Measurements from ENCODE around the gene AGPAT3.

Gene AGPAT3

GRCh38 chr21:43983390-43983789 is 118.4 kb downstream of the AGPAT3 start:
- DNase-seq, result no peak

DNA sequence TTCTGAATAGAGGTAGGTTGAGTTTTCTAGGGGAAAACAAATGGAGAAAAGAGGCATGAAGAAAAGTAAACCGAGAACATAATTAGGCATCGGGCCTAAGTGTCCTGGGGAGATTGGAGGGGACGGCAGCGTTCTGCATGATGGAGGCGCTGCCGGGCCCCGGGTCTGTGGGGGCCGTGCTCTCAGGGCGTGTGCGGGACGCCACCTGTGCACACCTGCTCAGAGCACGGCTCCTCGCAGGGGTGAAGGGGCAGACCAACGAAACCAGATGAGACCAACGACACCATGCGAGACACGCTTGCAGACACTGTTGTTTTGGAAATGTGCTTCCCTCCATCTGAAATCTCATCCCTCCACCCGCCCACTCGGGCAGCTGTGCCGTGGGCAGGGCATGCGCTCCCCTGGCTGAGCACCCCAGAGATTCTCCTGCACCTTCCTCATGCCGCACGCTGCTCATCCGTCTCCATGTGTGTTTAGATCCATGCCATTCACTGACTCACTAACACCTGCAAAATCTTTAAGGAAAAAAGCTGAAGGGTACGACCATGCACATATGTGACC is 118.9 kb downstream of the AGPAT3 start:
- no peak for DNase-seq

DNA sequence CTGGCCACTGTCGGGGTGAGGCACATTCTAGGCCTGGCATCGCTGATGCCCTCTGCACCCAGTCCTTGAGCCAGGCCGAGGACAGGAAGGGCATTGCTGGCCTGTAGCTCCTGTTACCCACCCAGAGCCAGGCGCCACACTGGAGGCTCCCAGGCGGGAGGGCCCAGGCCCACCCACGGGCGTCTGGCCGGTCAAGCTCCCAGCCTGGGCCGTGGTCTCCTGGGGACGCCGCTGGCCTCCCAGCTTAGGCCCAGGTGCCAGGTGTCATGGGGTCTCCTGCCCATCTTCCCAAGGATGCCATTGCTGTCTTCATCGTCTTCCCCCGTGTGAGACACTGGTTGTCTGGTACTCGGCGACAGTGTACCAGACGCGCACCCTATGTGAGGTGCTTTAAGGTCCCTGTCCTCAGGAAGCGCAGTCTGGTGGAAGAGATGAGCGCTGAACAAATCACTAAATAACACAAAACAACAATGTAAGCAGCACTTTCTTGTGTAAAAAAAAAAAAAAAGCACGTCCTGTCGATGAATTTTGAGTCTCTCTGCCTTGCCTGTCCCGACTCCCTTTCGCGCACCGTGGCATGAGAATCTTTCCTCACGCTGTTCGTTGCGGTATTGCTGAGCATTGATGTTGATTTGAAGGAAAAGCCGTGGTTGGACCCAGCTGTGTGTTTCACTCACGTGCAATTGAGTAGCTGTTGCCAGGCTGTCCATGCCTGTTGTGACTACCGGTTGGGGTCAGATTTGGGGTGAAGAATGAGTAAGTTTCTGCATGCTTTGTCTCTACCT is 120.1 kb downstream of the AGPAT3 start:
- DNase-seq, result no peak

DNA sequence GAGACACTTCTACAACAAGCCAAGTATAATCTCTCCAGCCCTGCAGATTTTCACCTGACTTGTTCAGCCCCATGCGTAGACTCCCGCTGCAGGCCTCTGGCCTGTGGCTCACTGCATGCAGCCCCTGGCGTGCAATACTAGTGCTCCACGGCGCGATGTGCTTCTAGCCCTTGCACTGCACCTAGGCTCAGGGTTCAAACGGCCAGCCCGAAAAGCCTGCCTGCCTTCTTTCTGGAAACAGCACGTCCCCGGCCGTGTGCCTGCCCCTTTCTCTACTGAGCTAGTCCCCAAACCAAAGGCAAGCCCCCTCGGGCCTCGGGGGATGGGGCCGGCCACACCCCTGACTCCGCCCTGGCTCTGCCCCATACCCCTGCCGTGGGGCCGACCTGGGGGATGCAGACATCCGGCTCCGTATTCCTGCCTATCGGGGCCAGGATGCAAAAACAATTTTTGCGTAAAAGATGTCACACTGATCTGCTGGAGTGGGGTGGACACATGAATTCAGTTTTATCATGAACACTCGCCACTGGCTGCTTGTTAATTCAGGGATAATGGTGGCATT is 120.7 kb downstream of the AGPAT3 start:
- no peak for DNase-seq

GRCh38 chr21:43986544-43987451 is 121.8 kb downstream of the AGPAT3 start:
- no peak for DNase-seq

DNA sequence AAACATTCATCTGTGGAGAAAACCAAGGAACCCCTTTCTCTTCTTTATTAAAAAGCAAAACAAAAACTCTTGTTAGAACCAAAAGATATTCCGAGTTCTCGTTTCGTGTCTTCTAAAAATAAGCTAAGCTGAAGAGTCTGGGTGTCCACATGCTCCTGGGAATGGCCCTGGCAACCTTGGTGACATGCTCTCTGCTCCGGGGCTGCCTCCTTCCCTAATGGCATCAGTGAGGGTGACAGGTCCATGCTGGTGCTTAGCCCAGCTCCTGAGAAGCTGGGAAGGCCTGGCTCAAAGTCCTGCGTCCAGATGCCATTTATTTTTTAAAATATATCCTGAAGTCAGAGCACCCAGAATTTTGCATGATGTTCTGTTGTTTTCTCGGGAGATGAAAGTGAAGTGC is 122.5 kb downstream of the AGPAT3 start:
- no peak for DNase-seq

- DNase-seq, result no peak
Observed at GRCh38 chr21:43988016-43988415, 123.0 kb downstream of the AGPAT3 start.

DNA sequence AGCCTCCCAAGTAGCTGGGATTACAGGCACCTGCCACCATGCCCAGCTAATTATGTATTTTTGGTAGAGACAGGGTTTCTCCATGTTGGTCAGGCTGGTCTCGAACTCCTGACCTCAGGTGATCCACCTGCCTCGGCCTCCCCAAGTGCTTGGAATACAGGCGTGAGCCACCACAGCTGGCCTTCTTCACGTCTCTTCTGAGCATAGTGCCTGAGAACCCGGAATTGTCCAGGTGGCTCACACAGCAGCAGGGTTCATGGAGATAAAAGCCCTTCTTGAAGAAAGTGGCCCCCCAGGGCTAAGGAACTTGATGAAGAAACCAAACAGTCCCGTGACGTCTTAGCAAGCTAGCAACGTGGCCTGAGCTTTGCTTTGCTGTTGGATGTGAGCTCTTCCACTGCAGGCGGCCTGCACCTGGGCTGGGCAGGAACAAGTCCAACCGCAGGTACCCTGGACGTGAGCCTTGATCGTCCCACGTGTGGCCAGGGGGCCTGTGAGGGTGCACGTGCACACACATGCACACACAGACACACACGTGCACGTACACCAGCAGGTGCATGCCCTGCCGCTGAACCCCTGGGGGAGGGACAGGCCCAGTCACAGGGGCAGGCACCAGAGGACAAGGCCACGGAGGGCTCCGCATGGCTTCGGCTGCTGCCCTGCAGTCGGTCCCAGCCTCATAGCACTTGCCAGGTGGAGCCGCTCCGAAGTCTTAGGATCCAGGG is 123.6 kb downstream of the AGPAT3 start:
- no peak for DNase-seq

DNA sequence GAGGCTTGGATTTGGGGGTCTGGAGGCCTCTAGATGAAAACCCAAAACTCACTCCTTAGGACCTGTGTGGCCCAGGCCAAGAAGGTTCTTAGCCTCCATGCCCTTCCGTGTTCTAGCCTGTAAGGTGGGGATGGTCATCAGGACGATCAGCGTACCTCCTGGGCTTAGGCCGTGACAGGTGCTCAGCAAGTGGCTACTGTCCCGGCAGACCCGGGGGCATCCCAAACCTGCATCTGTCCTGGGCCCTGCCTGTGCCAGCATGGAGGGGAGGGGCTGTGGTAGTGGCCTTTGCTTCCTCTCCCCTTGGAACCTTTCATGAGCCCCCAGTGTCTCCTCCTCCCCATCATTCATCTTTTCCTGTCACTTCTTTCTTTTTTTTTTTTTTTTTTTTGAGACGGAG is 124.4 kb downstream of the AGPAT3 start:
- DNase-seq, result no peak

DNA sequence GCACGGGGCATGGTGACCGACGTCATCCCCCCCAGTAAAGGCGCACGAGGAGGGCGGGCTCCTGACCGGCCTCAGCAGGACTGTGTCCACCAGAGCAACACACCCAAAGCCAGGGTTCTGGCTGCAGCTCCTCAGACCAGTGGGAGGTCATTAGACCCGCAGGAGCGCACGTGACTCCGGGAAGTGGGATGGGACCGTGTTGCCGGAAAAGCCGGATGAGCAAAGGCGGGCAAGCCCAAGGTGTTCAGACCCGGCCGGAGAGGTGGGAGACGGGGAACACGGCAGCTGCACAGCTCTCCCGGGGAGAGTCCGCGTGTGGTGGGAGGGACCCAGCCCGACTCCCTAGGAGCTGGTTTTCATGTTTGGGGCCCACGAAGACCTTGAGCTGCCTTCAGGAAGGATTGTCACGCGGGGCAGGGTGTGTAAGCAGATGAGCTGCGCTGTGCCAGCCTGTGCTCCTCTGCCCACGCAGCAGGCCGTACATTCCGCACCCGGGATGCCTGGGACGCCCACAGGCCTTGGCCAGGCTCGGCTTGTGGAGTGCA is 126.5 kb downstream of the AGPAT3 start:
- DNase-seq, result no peak

GRCh38 chr21:43992121-43992520 is 127.1 kb downstream of the AGPAT3 start:
- DNase-seq, result no peak

DNA sequence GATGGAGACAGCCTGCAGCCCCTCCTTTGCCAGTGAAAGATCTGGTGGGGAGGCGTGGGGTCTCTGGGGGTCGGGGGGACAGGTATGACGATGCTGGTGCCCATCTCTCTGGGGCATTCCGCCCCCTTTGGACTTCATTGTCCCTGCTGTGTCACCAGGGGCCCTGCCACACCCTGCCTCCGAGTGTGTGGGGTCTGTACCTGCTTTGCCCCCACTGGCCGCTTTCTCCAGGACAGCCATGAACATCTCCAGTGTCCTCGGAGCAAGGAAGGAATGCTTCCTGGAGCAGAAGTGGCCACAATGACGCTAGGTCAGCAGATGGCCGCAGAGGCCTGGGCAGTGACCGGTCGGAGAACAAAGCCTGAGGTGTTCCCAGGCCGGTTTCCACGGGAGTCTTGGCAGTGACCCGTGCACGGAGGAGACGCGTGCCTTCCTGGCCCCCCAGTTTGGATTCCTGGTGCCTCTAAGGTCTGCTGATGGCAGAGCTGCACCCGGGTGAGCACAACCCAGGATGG is 128.5 kb downstream of the AGPAT3 start:
- DNase-seq, result no peak

DNA sequence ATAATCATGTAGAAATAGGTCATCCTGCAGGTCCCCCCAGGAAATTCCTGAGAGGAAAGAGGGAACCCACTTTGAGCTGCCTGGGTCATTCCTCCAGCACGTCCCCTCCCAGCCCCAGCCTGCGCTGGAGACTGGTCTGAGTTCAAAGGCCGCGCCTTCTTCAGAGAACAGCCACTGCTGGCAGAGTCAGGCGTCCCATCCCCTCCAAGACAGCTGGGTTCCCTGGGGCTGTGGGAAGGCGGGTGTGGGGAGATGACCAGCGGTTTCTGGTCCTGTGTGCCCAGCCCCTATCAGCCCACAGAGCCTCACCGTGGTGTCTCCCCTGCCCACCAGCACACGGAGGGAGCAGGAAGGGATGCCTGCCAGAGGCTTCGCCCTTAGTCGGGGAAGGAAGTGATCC is 129.1 kb downstream of the AGPAT3 start:
- no peak for DNase-seq

GRCh38 chr21:43994646-43995045 is 129.6 kb downstream of the AGPAT3 start:
- DNase-seq, result no peak

DNA sequence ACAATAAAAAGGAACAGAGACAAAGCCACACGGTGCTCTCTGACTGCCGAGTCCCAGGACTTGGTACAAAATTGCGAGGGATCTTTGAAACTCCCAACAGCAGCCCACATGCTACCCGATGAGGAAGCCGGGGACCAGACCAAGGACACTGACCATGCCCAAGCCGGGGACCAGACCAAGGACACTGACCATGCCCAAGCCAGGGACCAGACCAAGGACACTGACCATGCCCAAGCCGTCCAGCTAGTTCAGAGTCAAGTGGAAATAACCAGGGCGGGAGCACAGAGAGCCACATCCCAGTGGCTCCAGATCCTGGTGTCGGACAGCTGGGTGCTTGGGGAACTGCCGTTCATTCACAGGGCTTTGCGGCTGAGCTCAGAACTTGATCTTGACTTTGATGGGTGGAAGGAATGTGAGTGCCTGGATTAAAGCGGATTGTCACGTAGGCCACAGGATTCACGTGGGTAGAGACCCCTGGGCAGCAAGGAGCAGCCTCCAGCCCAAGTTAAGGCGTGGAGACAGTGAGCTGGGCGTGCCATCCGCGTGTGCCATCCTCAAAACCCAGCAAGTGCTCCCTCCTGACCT is 130.6 kb downstream of the AGPAT3 start:
- no peak for DNase-seq

DNA sequence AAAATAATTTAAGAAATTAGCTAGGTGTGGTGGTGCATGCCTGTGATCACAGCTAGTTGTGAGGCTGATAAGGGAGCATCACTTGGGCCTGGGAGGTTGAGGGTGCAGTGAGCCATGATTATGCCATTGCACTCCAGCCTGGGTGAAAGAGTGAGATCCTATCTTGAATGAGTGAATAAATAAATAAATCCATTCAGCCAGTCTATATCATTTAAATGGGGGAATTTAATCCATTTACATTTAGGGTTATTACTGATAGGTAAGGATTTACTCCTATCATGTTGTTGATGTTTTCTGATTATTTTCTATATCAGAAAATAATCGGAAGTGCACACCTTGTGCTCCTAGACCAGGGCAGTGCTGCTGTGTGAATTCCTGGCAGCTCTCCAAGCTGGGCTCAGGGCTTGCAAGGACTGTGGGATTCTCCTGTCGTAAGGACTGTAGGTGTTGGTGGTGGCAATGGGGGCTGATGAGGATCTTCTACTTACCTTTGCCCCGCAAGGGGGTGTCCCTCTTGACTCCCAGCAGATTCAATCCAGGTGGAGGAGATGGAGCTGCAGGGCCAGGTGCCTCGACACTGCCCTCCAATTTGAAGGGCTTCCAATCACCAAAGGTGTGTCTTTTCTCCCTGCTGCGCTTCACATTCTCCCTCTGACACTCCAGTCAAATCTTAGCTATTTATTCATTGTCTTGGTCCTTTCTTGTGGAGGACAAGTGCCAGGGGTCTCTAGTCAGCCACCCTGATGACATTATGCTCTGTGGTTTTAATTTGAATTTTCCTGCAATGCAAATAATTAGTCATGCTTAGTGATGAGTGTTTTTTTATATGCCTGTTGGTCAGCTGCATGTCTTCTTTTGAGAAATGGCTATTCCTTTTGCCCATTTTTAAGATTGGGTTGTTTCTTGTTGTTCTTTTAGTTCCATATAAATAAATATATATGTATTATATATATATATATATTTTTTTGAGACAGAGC is 133.0 kb downstream of the AGPAT3 start:
- no peak for DNase-seq

- DNase-seq, result no peak
Observed at GRCh38 chr21:44000360-44000759, 135.3 kb downstream of the AGPAT3 start.

DNA sequence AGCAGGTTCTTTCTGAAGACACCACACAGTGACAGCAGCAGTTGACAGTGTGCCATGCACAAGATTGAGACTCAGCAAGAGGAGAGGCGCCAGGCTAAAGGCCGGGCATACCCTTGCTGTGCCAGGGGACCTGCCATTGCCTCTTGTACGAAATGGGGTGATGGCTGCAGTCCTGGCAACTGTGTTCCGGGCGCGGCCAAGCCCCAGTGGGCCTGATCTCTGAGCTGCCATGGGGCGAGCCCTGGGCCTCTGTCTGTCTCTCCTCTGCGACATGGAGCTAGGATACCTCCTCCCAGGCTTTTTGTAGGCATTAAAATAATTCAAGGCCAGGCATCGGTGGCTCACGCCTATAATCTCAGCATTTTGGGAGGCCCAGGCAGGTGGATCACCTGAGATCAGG is 137.5 kb downstream of the AGPAT3 start:
- DNase-seq, result no peak

GRCh38 chr21:44003307-44003966 is 138.4 kb downstream of the AGPAT3 start:
- no peak for DNase-seq

DNA sequence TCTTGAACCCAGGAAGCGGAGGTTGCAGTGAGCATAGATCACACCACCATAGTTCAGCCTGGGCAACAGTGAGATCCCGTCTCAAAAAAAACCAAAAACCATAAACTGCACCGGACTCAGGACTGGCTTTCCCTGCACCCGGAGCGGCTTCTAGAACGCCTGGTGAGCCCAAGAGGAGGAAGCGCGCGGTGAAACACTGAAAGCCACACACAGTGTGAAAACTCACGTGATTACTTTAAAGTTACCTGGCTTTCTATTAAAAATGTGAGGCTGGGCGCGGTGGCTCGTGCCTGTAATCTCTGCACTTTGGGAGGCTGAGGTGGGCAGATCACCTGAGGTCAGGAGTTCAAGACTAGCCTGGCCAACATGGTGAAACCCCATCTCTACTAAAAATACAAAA is 140.0 kb downstream of the AGPAT3 start:
- no peak for DNase-seq

All from inflammatory macrophage treated with lipopolysaccharide for 4 hours (primary cell).